Upper lobe of right lung (tissue), 1 donor: ENCODE measurements around the gene GMDS. TPM values are rescaled to one million over a fixed set of nuclear protein-coding genes. Genes with fewer than 3 reads are reported as not detected.

Experiments
- ATAC-seq: fragments of 200-7000 bp; cut with Tn5 transposase; one replicate; pipeline ENCODE4 v1.9.1; 2020; ENCODE audit warnings: mild to moderate bottlenecking, moderate library complexity
- DNase-seq: peaks from one replicate; pipeline ENCODE4 v3.0.0-alpha.2; 2020
- H3K27ac ChIP-seq: fragments of 200-600 bp; one replicate; pipeline ENCODE4 v1.8.0; 2022
- H3K27me3 ChIP-seq: fragments of 200-600 bp; one replicate; pipeline ENCODE4 v1.8.0; 2022; ENCODE audit warnings: mild to moderate bottlenecking
- H3K36me3 ChIP-seq: fragments of 200-600 bp; one replicate; pipeline ENCODE4 v1.8.0; 2022
- H3K4me1 ChIP-seq: fragments of 200-600 bp; one replicate; pipeline ENCODE4 v1.8.0; 2022
- H3K4me3 ChIP-seq: fragments of 200-600 bp; one replicate; pipeline ENCODE4 v1.8.0; 2022; ENCODE audit warnings: mild to moderate bottlenecking
- H3K9me3 ChIP-seq: fragments of 200-600 bp; one replicate; pipeline ENCODE4 v1.8.0; 2022
- intact Hi-C: fragments of 100-400 bp; cut with DNase I; formaldehyde crosslinking; loops from one replicate; pipeline ENCODE4 v1.11.0; 2022
- total RNA-seq: library from RNA; stranded (reverse); fragmentation: NEBNext Ultra II Directional; extraction: Animal tissue kit (Norgen Biotek cat#: 25700); gene quantifications from one replicate; pipeline ENCODE4 v1.2.1, GENCODE V29; 2021
- TF ChIP-seq, protein P1 (sequence below): fragments of 200-600 bp; IDR thresholded peaks from one replicate; pipeline ENCODE4 v1.8.0; 2022; ENCODE audit warnings: antibody characterized with exemption
- donor health status: DM: no; HTN: yes; CAD: no; lungs with severe emphysema.

GMDS gene
- total RNA-seq, 1 donor from 2014 or later = 12.2 TPM

DNA sequence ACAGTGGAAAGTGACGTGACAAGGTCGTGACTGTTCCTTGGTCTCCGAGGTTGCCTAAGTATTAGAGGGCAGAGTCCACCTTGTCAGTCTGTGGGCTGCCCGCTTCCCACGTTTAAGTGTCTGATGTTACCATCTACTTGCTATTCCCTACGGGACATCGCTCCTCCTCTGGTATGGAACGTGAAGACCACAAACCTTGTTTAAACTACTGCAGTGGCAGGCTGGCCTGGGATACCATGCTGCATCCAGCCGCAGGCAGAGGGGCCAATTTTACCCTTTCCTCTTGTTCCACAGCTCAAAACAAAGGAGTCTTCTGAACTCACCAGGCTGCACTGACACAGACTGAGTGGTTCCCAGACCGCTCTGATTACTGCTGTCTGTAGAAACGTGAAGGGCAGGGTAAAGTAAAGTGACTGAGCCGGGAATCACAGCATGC, 359.8 kb downstream of the GMDS start:
- TF ChIP-seq, protein P1, sequence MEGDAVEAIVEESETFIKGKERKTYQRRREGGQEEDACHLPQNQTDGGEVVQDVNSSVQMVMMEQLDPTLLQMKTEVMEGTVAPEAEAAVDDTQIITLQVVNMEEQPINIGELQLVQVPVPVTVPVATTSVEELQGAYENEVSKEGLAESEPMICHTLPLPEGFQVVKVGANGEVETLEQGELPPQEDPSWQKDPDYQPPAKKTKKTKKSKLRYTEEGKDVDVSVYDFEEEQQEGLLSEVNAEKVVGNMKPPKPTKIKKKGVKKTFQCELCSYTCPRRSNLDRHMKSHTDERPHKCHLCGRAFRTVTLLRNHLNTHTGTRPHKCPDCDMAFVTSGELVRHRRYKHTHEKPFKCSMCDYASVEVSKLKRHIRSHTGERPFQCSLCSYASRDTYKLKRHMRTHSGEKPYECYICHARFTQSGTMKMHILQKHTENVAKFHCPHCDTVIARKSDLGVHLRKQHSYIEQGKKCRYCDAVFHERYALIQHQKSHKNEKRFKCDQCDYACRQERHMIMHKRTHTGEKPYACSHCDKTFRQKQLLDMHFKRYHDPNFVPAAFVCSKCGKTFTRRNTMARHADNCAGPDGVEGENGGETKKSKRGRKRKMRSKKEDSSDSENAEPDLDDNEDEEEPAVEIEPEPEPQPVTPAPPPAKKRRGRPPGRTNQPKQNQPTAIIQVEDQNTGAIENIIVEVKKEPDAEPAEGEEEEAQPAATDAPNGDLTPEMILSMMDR = no peak
- Histone ChIP-seq H3K4me1 (no peaks in the 10 kb centered on the region), H3K27me3 (no peaks in the 10 kb centered on the region), H3K27ac (no peak overlapping the region), H3K9me3 (no peaks in the 10 kb centered on the region), H3K4me3 (no peak overlapping the region), H3K36me3 (no peaks in the 10 kb centered on the region)
- intact Hi-C loops = no loop called here
- no peak for ATAC-seq
- no peak for DNase-seq

DNA sequence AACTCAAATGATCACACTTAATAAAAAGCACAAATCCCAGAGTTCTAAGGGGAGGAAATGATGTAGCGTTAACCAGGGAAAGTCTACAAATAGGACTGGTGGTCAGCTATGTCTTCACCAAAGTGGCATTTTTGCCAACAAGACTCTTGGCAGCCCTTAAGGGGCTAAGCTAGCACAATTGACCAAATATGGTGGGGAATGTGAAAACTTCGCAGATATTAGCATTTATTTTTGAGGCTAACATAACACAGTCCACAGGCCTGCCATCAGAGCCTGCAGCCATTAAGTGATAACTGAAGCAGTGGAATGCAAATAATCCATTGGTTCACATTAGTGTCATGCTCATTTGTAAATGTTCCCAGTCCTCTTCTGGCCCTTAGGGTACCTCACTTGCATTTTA, 361.1 kb downstream of the GMDS start:
- DNase-seq (no peak), ATAC-seq (no peak)
- H3K36me3 ChIP-seq = no peaks in the 10 kb centered on the region
- H3K27me3 ChIP-seq = no peaks in the 10 kb centered on the region
- H3K4me3 ChIP-seq = no peak overlapping the region
- H3K4me1 ChIP-seq = no peaks in the 10 kb centered on the region
- intact Hi-C loops = no loop called here
- TF ChIP-seq, protein P1 = no peak
- H3K9me3 ChIP-seq = no peaks in the 10 kb centered on the region
- H3K27ac ChIP-seq = no peak overlapping the region

DNA sequence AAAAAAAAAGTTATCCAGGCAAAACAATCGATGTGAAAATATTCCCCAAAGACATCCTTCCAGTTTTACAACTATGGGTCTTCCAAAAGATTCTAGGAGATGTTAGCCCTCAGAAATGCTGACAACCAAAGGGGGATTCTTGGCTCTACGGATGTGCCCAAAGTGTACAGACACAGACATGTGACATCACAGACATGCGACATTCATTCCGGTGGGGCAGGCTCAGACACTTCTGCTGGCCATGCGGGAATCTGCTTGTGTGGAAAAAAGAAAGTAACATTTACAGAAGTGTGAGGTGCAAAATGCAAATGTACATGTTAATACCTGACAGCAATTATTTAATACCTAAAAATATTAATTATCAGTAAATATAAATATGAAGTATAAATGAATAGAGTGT, 367.1 kb downstream of the GMDS start:
- no peaks in the 10 kb centered on the region for H3K9me3 ChIP-seq
- intact Hi-C loops = no loop called here
- TF ChIP-seq, protein P1 = no peak
- ATAC-seq (no peak), DNase-seq (no peak)
- no peak overlapping the region for H3K27ac ChIP-seq
- H3K4me3 ChIP-seq = no peak overlapping the region
- no peaks in the 10 kb centered on the region for H3K27me3 ChIP-seq
- no peaks in the 10 kb centered on the region for H3K4me1 ChIP-seq
- no peaks in the 10 kb centered on the region for H3K36me3 ChIP-seq

DNA sequence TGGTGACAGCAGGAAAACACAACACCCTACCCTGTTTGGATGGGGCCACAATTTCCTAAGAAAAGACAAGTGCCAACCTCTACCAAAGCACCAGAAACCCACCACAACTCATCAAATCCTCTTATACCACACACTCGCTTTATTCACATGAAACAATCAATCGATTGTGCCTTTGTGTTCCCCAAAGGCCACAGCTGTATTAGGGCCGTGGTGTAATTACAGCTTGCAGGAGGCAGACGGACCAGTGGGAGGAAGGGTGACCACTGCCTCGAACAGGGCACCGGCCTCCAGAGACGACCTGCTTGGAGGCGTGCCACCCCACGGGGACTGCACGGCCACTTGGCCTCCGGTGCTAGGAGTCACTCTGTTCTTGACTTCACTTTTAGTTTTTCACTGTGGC, 371.6 kb downstream of the GMDS start:
- H3K27ac ChIP-seq = no peak overlapping the region
- intact Hi-C loops = no loop called here
- H3K9me3 ChIP-seq = no peaks in the 10 kb centered on the region
- ATAC-seq (no peak), DNase-seq (no peak)
- no peaks in the 10 kb centered on the region for H3K27me3 ChIP-seq
- H3K4me3 ChIP-seq = no peak overlapping the region
- H3K36me3 ChIP-seq = no peaks in the 10 kb centered on the region
- TF ChIP-seq, protein P1 = no peak
- no peaks in the 10 kb centered on the region for H3K4me1 ChIP-seq

DNA sequence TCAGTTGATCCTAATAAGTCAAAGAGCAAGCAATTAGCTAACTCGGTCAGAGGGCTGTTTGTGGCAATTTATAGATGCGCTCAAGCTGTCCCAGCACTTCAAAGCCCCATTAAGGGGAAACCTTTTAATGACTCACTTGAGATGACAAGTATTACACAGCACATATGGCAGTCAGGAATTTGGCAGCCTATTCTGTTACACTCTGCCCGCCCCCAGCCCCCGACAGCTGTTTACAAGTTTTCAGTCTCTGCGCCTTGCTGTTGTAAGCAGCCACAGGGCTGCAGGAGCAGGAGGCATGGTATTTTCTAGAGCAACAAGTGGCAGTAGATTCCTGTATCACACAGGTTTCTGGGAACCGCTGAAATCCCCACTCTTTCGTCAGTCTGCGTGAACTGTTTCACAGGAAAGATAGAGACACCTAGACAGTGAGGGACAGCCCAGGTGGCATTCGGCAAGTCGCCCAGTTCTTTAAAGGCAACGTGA, 372.7 kb downstream of the GMDS start:
- Histone ChIP-seq H3K4me3 (no peak overlapping the region), H3K9me3 (no peaks in the 10 kb centered on the region), H3K4me1 (no peaks in the 10 kb centered on the region), H3K27ac (no peak overlapping the region), H3K36me3 (no peaks in the 10 kb centered on the region), H3K27me3 (no peaks in the 10 kb centered on the region)
- no peak for DNase-seq
- TF ChIP-seq, protein P1 = no peak
- peak; percentile 46 for ATAC-seq
- intact Hi-C loops = no loop called here

DNA sequence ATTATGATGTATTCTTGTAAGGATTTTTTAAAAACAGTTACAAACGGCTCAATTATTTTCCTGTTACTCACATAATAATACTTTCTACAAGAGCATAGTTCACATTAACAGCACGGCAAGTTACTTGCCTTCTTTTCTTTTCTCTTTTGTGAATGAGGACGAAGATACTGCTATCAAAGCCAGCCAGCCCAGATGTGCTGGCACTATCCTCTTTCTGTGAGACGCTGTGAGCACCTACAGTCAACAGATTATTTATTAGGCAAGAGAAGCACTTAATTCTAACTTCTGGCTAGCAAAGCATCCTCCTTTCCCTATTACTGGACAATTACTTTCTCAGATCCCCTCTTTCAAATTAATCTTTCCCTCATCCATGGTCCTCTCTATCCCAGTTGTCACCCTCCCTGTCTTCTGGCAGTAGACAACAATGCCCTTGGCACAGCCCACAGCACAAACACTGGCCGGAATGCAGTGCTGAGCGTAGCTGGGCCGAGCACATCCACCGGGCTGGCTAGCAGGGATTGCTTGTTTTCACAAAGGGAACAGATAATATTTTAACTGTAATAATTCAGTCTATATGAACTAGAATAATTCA, 373.6 kb downstream of the GMDS start:
- no peaks in the 10 kb centered on the region for H3K9me3 ChIP-seq
- no peak for DNase-seq
- no peaks in the 10 kb centered on the region for H3K27me3 ChIP-seq
- TF ChIP-seq, protein P1 = no peak
- no peak overlapping the region for H3K4me3 ChIP-seq
- no peaks in the 10 kb centered on the region for H3K4me1 ChIP-seq
- no peak overlapping the region for H3K27ac ChIP-seq
- no peaks in the 10 kb centered on the region for H3K36me3 ChIP-seq
- intact Hi-C loops = no loop called here
- no peak for ATAC-seq
